CD4-positive, alpha-beta T cell (primary cell): ENCODE data around the gene MPDZ. TPM values are rescaled to one million over a fixed set of nuclear protein-coding genes. Genes with fewer than 3 reads are reported as not detected.

Experiments used
- ATAC-seq: fragments of 200-7000 bp; cut with Tn5 transposase; one replicate; pipeline ENCODE4 v1.10.0; 2022; ENCODE audit warnings: mild to moderate bottlenecking; ENCODE audit not compliant: poor library complexity
- CTCF ChIA-PET: fragments of 350-600 bp; sonication (Branson Sonifier 250); formaldehyde crosslinking; loops from one replicate; lab custom pipeline; 2021; ENCODE audit warnings: antibody characterized with exemption, inconsistent platforms; lab: Charles Lee
- POLR2A ChIA-PET: fragments of 350-600 bp; sonication (Branson Sonifier 250); formaldehyde crosslinking; loops from one replicate; lab custom pipeline; 2021; ENCODE audit warnings: antibody characterized with exemption, inconsistent platforms; lab: Charles Lee
- DNase-seq, 14 experiments: peaks; one replicate each; pipeline ENCODE4 v3.0.0-alpha.2; 2013 to 2020; ENCODE audit warnings: mixed read lengths in 2 of 14
- H3K27ac ChIP-seq, 2 donors: one replicate each; pipeline versions ENCODE4 v1.5.1 to v1.7.0; 2013; ENCODE audit warnings: low read length in 2 of 2, low read depth in 1 of 2, mild to moderate bottlenecking in 1 of 2
- H3K27me3 ChIP-seq, 2 experiments: 1 replicate in 1 of 2; 2 replicates in 1 of 2; pipeline versions ENCODE4 v1.6.1 to v1.7.0; 2013; ENCODE audit warnings: low read length in 2 of 2, control low read depth in 1 of 2, mild to moderate bottlenecking in 1 of 2, moderate library complexity in 1 of 2; ENCODE audit not compliant: insufficient read depth in 2 of 2, control insufficient read depth in 1 of 2
- H3K36me3 ChIP-seq: one replicate; pipeline ENCODE4 v1.6.1; 2013; ENCODE audit warnings: low read length, control low read depth; ENCODE audit not compliant: insufficient read depth
- H3K4me1 ChIP-seq: one replicate; pipeline ENCODE4 v1.6.1; 2013; ENCODE audit warnings: low read length, control low read depth; ENCODE audit not compliant: insufficient read depth
- H3K4me3 ChIP-seq: one replicate; pipeline ENCODE4 v1.5.1; 2013; ENCODE audit warnings: mild to moderate bottlenecking, low read length, moderate library complexity
- H3K9me3 ChIP-seq, 2 experiments: 1 replicate in 1 of 2; 2 replicates in 1 of 2; pipeline versions ENCODE4 v1.6.1 to v1.7.0; 2013; ENCODE audit warnings: low read length in 2 of 2, mild to moderate bottlenecking in 2 of 2, control low read depth in 1 of 2, moderate library complexity in 1 of 2; ENCODE audit not compliant: control insufficient read depth in 1 of 2, insufficient read depth in 1 of 2
- H3K27ac Mint-ChIP-seq: one replicate; pipeline ENCODE4 v1.8.0; 2020; ENCODE audit warnings: mixed read lengths
- H3K27me3 Mint-ChIP-seq: one replicate; pipeline ENCODE4 v1.8.0; 2021; ENCODE audit warnings: mixed read lengths
- H3K36me3 Mint-ChIP-seq: one replicate; pipeline ENCODE4 v1.8.0; 2021; ENCODE audit warnings: low read depth, mixed read lengths
- H3K4me1 Mint-ChIP-seq: one replicate; pipeline ENCODE4 v1.8.0; 2021; ENCODE audit warnings: low read depth, mixed read lengths
- H3K4me3 Mint-ChIP-seq: one replicate; pipeline ENCODE4 v1.8.0; 2020; ENCODE audit warnings: mild to moderate bottlenecking, mixed read lengths
- H3K9me3 Mint-ChIP-seq: one replicate; pipeline ENCODE4 v1.8.0; 2020; ENCODE audit warnings: mixed read lengths
- intact Hi-C, 2 experiments: fragments of 100-400 bp; cut with DNase I in 1 of 2; cut with micrococcal nuclease in 1 of 2; formaldehyde crosslinking; loops; one replicate each; pipeline versions ENCODE4 v1.15.1 to v1.9.0; 2023 to 2025; cut with DNase I, micrococcal nuclease
- total RNA-seq, 174 experiments: library from RNA in 2 of 174; stranded (reverse) in 2 of 174; gene quantifications; one replicate each; pipeline ENCODE4 v1.2.3 and lab custom pipeline; 2021 to 2026
- TF ChIP-seq, protein P1 (sequence below): fragments of 200-600 bp; IDR thresholded peaks from one replicate; pipeline ENCODE4 v1.8.0; 2022; ENCODE audit warnings: antibody characterized with exemption, mild to moderate bottlenecking

Gene MPDZ
- total RNA-seq, 2 experiments from 2014 or later: not detected

DNA sequence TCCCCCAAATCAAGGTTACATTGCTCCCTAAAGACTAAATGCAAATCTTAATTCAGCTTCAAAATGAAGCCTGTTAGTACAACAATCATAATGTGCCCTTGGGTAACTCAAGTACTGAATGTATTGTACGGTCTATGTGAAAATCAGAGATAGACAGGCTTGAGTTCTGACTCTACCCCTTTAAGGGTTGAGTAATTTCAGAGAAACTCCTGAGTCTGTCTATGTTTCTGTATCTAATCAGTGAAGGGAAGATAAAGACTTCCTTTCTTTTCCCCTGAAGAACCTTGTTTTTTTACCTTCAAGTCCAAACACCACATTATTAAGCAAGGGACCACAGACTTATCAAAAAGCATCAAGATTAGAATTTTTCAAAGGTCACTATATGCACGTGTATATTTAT lies 108.2 kb downstream of the MPDZ start:
- intact Hi-C loops: no loop called here
- no peak overlapping the region for H3K4me3 Mint-ChIP-seq
- Histone ChIP-seq H3K27me3 (no peaks in the 10 kb centered on the region), H3K4me3 (no peak overlapping the region), H3K27ac (no peak overlapping the region), H3K9me3 (peaks cover 0 to 4% of the 10 kb centered on the region in 2 experiments), H3K36me3 (no peaks in the 10 kb centered on the region), H3K4me1 (no peaks in the 10 kb centered on the region)
- DNase-seq (no peak), ATAC-seq (no peak)
- POLR2A ChIA-PET: no interaction called here
- no peaks in the 10 kb centered on the region for H3K36me3 Mint-ChIP-seq
- CTCF ChIA-PET: no interaction called here
- no peaks in the 10 kb centered on the region for H3K4me1 Mint-ChIP-seq
- H3K27me3 Mint-ChIP-seq: no peaks in the 10 kb centered on the region
- TF ChIP-seq, protein P1, sequence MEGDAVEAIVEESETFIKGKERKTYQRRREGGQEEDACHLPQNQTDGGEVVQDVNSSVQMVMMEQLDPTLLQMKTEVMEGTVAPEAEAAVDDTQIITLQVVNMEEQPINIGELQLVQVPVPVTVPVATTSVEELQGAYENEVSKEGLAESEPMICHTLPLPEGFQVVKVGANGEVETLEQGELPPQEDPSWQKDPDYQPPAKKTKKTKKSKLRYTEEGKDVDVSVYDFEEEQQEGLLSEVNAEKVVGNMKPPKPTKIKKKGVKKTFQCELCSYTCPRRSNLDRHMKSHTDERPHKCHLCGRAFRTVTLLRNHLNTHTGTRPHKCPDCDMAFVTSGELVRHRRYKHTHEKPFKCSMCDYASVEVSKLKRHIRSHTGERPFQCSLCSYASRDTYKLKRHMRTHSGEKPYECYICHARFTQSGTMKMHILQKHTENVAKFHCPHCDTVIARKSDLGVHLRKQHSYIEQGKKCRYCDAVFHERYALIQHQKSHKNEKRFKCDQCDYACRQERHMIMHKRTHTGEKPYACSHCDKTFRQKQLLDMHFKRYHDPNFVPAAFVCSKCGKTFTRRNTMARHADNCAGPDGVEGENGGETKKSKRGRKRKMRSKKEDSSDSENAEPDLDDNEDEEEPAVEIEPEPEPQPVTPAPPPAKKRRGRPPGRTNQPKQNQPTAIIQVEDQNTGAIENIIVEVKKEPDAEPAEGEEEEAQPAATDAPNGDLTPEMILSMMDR: no peak
- peaks cover 11% of the 10 kb centered on the region for H3K9me3 Mint-ChIP-seq
- H3K27ac Mint-ChIP-seq: no peak overlapping the region

DNA sequence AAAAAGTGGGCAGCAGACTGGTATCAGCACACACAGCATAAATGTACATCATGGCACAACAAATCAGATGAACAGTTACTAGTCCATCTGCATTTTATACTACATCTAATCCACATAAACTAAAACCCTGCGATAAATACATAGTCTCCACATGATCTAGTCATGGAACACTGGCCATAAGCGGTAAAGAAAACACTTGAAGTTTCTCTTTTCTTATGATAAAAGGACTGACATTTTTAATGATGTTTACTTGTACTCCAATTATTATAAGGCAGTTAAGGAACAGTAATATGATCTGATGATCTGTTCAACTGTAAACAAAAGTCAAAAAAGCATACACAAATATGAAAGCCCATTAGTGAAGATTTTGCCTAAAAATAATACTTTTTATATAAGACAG lies 112.5 kb downstream of the MPDZ start:
- ATAC-seq (no peak), DNase-seq (no peak)
- H3K4me1 Mint-ChIP-seq: no peaks in the 10 kb centered on the region
- intact Hi-C loops: no loop called here
- no peak overlapping the region for H3K4me3 ChIP-seq
- H3K9me3 ChIP-seq: no peaks in the 10 kb centered on the region
- H3K4me1 ChIP-seq: no peaks in the 10 kb centered on the region
- H3K27me3 Mint-ChIP-seq: no peaks in the 10 kb centered on the region
- H3K36me3 ChIP-seq: no peaks in the 10 kb centered on the region
- H3K4me3 Mint-ChIP-seq: no peak overlapping the region
- H3K27ac Mint-ChIP-seq: no peak overlapping the region
- no peaks in the 10 kb centered on the region for H3K27me3 ChIP-seq
- no peaks in the 10 kb centered on the region for H3K36me3 Mint-ChIP-seq
- no peak overlapping the region for H3K27ac ChIP-seq
- CTCF ChIA-PET: no interaction called here
- TF ChIP-seq, protein P1: no peak
- POLR2A ChIA-PET: no interaction called here
- peaks cover 8% of the 10 kb centered on the region for H3K9me3 Mint-ChIP-seq

DNA sequence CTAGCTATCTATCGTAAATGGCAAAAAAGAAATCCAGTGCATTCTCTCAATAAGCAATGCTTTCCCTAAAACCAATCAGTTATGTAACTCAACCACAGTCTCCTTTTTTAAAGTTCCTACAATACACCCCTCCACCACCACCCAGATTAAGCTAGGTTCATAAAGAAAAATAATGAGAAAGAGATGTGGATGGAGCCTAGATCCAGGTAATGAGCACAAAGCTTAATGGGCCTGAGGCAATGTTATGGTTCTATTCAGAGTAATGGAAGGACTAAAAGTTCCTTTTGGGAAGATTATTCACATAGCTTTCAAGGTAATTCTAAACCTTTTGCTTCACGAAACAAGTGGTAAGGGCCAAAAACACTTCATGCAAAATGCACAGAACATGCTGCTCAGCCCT lies 113.5 kb downstream of the MPDZ start:
- H3K36me3 ChIP-seq: no peaks in the 10 kb centered on the region
- ChIA-PET POLR2A (no interaction called here), CTCF (no interaction called here)
- TF ChIP-seq, protein P1: no peak
- H3K9me3 Mint-ChIP-seq: peaks cover 2% of the 10 kb centered on the region
- no peaks in the 10 kb centered on the region for H3K27me3 ChIP-seq
- H3K27ac ChIP-seq: no peak overlapping the region
- ATAC-seq: no peak
- no peaks in the 10 kb centered on the region for H3K4me1 Mint-ChIP-seq
- H3K27me3 Mint-ChIP-seq: no peaks in the 10 kb centered on the region
- H3K9me3 ChIP-seq: peaks cover 0 to 3% of the 10 kb centered on the region in 2 experiments
- H3K4me1 ChIP-seq: no peaks in the 10 kb centered on the region
- no peaks in the 10 kb centered on the region for H3K36me3 Mint-ChIP-seq
- H3K4me3 Mint-ChIP-seq: no peak overlapping the region
- intact Hi-C loops: no loop called here
- H3K27ac Mint-ChIP-seq: no peak overlapping the region
- no peak for DNase-seq
- no peak overlapping the region for H3K4me3 ChIP-seq
